Prostate gland (tissue), 2 donors: ENCODE results near the gene GAS6.

Experiments used
- POLR2A ChIP-seq: fragments of 450-650 bp; IDR thresholded peaks from one replicate; pipeline ENCODE4 v1.6.1; 2016; ENCODE audit warnings: antibody characterized with exemption, mild to moderate bottlenecking
- TF ChIP-seq, protein P1 (sequence below), 4 experiments: fragments of 200-600 bp in 2 of 4; fragments of 450-650 bp in 2 of 4; sonication (generic) in 2 of 4; IDR thresholded peaks; 1 replicate in 3 of 4; 2 replicates in 1 of 4; pipeline ENCODE4 v1.5.1; 2016 to 2019; ENCODE audit warnings: antibody characterized with exemption in 4 of 4, mild to moderate bottlenecking in 2 of 4, moderate library complexity in 2 of 4

DNA sequence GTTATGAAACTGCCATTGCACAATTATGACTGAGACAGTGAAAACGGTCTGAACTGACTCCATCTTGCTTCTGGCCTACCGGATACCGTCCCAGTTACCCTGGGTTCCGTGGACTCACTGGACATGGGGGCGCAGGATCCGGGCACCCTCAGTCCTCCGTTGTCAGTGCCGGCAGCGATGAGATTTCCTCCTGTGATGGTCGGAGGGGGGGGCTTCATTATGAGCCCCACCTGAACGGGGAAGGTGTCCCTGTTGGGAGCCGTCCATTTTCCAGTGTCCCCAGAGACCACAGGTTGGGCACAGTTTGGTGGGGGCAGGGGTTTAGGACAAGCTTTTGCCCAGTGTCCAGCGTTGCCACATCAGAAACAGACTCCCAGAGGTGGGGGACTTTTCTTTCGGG, 81.4 kb downstream of the GAS6 start:
- no peak for TF ChIP-seq POLR2A
- TF ChIP-seq, protein P1, sequence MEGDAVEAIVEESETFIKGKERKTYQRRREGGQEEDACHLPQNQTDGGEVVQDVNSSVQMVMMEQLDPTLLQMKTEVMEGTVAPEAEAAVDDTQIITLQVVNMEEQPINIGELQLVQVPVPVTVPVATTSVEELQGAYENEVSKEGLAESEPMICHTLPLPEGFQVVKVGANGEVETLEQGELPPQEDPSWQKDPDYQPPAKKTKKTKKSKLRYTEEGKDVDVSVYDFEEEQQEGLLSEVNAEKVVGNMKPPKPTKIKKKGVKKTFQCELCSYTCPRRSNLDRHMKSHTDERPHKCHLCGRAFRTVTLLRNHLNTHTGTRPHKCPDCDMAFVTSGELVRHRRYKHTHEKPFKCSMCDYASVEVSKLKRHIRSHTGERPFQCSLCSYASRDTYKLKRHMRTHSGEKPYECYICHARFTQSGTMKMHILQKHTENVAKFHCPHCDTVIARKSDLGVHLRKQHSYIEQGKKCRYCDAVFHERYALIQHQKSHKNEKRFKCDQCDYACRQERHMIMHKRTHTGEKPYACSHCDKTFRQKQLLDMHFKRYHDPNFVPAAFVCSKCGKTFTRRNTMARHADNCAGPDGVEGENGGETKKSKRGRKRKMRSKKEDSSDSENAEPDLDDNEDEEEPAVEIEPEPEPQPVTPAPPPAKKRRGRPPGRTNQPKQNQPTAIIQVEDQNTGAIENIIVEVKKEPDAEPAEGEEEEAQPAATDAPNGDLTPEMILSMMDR (IDR thresholded peaks at IDR 0.05), result no peak
